PC-3 (cell line): ENCODE measurements around the gene RAB11FIP4.

Experiments used
- CTCF ChIP-seq: fragments of 300-600 bp; sonication (generic); conservative IDR thresholded peaks from 2 replicates; pipeline ENCODE4 v1.5.1; 2017; ENCODE audit warnings: antibody characterized with exemption, low read depth, mild to moderate bottlenecking, low read length
- EZH2 ChIP-seq: fragments of 300-600 bp; sonication (generic); IDR thresholded peaks from one replicate; pipeline ENCODE4 v1.6.1; 2017; ENCODE audit warnings: antibody characterized with exemption, mild to moderate bottlenecking, low read length; ENCODE audit not compliant: unreplicated experiment
- EZH2phosphoT487 ChIP-seq: fragments of 300-600 bp; sonication (generic); IDR thresholded peaks from 2 replicates; pipeline ENCODE4 v1.6.1; 2018; ENCODE audit warnings: mild to moderate bottlenecking, antibody characterized with exemption, low read length, borderline replicate concordance

DNA sequence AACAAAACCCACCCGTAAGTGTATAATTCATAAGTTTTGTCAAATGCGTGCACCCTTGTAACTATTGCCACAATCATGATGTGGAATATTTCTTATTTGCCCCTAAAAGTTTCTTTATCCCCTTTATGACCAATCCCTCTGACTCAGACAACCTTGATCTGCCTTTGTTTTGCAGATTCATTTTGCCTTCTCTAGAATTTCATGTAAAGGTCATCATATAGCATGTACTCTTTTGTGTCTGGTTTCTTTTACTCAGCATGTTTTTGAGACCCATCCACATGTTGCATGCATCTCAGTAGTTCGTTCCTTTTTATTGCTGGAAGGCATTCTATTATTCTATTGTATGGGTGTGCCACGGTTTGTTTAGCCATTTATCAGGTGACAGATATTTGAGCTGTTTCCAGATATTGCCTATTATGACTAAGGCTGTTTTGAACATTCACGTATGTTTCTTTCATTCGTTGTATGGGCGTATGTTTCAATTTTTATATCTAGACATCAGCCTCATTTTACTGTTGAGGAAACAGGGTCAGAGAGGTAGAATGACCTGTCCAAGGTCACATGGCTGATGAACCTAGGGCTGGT is 192.4 kb downstream of the RAB11FIP4 start:
- no peak for TF ChIP-seq CTCF
- TF ChIP-seq EZH2phosphoT487: no peak
- no peak for TF ChIP-seq EZH2
